ENCODE data around the gene OR5C1.
A peak's percentile ranks its signal among the peaks of the same experiment; 100 is the strongest.
"Not testable (repeated sequence)": the region's sequence is repeated elsewhere in the genome, so short reads cannot be mapped to it uniquely, and the experiment has no call there.

OR5C1 gene

DNA sequence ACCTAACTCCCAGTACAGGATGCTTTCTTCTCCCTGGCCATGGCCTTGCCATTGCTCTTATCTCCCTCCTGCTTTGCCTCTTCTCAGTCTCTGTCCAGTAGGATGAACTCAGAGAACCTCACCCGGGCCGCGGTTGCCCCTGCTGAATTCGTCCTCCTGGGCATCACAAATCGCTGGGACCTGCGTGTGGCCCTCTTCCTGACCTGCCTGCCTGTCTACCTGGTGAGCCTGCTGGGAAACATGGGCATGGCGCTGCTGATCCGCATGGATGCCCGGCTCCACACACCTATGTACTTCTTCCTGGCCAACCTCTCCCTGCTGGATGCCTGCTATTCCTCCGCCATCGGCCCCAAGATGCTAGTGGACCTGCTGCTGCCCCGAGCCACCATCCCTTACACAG is at the start of gene OR5C1:
Gene OR5C1, plus strand, starts transcription at position 103 of the 400 bp plus-strand sequence. Its CDS starts 0 bp downstream, at position 103.
- no peak for DNase-seq (ENCODE audit: low read depth)

DNA sequence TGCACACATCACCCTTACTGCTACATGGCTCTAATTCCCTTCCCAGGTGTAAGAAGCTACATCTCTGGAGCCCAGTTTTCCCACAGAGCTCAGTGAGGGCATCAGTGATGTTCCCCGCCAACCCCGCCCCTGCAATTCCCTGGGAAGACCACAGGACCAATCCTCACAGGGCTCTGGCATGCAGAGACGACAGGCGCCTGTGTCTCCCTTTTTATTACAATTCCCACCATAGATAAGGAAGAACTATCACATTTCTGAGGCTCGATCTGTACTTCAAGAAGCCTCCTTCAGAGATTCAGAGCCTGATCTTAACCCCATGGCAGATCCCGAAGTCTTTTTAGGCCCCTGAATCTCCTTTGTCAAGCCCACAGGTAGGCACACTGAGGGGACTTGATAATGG is 46.7 kb upstream of the OR5C1 start, which contains the start of gene OR1L6:
Gene OR1L6, plus strand, starts transcription at position 301 of the 400 bp plus-strand sequence. CDS start 7,545 bp downstream, outside the sequence.
- DNase-seq (ENCODE audit: low read depth): no peak

DNA sequence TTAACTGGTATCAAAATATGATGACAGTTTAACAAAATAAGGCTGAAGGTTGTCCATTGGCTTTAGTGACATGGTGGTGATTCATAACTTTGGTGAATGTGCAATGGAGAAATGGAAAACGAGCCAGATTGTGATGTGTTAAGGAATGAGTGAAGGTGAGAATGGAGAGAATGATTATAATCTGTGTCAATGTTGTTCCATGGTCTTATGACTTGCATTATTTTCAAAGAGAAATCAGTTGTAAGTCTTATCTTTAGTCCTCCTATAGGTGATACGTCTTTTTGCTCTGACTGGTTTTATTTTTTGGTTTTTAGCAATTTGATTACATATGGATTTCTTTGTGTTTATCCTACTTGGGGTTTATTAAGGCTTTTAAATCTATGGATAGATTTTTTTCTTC is 33.9 kb upstream of the OR5C1 start:
- DNase-seq (ENCODE audit: low read depth): no peak

DNA sequence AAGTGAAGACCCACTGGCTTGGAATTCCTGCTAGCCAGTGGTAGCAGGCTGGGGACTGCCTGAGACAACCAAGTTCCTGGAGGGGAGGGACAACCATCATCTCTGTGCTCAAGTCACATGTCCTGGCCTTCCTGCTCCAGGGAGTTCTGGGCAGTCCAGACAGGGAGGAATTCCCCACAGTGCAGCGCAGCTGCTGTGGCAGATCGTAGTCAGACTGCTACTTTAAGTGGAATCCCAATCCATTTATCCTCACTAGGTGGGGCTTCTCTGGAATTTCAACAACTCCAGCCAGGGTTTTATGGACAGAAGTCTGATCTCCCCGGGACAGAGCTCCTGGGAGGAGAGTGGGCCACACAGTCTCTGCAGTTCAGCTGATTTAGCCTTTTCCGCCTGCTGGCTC is 20.9 kb upstream of the OR5C1 start:
- no peak for DNase-seq (ENCODE audit: low read depth)

DNA sequence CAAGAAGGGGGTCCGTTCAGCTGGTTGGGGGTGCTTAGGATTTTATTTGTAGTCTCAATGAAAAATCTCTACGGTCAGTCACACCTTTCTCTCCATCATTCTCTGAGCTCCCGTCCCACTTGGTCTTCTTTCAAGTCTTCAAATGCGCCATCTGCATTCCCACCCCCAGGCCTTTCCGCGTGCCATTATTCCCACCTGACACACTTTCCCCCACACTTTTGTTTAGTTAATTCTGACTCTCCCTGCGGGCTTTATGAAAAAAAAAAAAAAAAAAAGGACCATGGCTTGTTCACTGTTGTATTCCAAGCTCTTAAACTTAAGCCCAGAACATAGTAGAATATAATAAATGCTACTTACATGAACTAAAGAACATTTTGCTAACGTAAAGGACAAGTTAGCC is 11.7 kb upstream of the OR5C1 start:
- no peak for DNase-seq (ENCODE audit: low read depth)

DNA sequence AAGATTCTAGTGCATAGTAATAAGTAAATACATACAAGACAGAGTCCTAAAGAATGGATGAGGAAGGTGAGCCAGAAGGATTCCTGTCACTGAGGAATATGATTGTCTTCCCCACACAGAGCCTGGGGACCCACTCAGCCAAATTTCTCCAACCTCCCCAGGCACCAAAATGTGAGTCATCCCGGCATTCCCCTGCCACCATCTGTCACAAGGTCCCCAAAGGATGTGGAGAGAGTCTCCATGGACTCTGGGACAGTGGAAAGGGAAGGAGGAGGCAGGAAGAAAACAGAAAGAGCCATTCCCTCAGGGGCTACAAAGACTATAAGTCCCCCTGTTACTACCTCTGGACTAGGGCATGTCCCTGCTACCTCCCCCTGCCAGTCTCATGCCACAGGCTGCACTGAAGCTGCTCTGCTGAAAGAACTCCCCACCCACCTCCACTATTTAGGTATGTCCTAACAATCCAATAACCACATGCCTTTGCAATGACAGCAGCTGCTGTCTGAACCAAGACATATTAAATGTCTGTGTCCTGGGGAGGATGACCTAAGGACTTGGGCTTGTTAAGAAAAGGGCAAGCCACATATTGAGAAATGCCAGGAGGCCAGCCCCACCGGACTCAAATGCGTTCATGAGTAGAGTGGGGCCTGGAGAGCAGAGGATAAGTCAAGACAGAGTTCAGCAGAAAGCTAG is 10.7 kb upstream of the OR5C1 start:
- no peak for DNase-seq (ENCODE audit: low read depth)

DNA sequence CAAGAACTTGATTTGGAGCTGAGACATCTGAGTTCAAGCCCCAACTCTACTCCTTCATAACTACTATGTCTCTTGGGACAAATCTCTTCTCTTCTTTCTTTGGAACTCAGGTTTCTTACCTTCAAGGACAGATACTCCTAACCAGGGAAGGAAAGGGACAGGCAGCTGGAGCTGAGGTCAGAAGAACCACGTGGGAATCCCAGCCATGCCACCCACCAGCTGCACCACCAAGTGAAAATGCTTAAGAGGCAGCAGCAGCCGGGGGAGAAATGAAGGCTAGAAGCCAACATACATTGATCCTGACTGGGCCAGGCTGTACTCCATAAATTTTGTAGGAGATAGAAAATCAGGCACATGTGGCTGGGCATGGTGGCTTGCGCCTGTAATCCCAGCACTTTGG is 9.6 kb upstream of the OR5C1 start:
- DNase-seq (ENCODE audit: low read depth): no peak

DNA sequence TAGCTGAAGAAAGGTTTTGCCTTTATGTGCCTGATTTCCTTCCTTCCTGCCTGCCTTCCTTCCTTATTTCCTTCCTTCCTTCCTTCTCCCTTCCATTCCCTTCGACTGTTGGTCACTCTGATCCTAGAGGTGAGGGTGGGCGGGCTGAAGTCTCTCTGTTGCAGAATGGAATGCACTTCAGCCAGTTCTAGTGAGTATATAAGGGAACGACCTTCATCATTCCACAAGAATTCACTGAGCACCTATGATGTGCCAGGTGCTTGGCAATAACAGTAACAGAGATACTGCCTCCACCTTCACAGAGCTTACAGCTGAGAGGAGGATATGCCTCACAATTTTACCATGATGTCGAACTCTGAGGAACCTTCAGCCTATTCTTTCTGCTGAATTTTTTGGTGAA is 8.7 kb upstream of the OR5C1 start:
- DNase-seq (ENCODE audit: low read depth): no peak

DNA sequence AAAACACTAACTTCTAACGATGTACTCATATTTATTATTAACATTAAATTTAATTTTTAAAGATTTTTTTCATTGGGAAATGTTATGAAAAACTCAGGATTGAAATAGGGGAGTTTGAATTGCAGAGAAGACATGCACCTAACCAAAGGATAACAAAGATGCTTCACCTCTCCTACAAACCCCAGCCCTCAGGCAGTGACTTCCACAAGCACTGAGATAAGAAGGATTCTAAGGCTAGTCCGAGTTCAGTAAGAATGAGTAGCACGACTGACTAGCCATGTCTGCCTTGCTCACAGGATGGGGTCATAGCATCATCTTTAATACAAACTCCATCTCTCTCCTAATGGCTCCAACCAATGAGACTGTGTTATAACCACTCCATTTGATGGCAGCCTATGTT is 7.1 kb upstream of the OR5C1 start:
- no peak for DNase-seq (ENCODE audit: low read depth)

DNA sequence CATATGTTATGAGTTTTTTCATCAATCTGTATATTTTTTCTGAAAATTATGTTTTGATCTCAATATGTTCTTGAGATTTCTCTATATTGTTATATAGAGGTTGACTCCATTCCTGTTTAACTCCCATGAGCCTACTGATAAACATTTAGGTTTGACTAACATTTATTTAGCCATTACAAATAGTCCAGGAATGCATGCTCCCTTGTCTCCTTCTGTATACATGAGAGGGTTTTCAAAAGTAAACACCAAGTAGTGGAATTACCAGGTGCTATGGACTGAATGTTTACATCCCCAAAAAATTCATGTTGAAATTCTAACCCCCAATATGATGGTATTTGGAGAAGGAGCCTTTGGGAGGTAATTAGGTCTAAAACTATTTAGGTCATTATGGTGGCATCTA is 3.5 kb upstream of the OR5C1 start:
- no peak for DNase-seq (ENCODE audit: low read depth)

DNA sequence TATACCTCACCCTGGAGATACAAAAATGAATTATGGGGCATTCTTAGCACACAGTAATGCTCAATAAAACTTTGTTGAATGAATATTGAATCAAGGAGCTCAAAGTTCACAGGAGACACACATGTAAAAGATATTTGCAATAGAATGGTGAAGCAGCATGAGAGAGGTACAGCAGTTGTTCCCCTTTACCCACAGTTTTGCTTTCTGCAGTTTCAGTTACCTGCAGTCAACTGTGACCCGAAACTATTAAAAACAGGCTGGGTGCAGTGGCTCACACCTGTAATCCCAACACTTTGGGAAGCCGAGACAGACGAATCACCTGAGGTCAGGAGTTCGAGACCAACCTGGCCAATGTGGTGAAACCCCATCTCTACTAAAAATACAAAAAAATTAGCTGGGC is 2.4 kb upstream of the OR5C1 start:
- no peak for DNase-seq (ENCODE audit: low read depth)

DNA sequence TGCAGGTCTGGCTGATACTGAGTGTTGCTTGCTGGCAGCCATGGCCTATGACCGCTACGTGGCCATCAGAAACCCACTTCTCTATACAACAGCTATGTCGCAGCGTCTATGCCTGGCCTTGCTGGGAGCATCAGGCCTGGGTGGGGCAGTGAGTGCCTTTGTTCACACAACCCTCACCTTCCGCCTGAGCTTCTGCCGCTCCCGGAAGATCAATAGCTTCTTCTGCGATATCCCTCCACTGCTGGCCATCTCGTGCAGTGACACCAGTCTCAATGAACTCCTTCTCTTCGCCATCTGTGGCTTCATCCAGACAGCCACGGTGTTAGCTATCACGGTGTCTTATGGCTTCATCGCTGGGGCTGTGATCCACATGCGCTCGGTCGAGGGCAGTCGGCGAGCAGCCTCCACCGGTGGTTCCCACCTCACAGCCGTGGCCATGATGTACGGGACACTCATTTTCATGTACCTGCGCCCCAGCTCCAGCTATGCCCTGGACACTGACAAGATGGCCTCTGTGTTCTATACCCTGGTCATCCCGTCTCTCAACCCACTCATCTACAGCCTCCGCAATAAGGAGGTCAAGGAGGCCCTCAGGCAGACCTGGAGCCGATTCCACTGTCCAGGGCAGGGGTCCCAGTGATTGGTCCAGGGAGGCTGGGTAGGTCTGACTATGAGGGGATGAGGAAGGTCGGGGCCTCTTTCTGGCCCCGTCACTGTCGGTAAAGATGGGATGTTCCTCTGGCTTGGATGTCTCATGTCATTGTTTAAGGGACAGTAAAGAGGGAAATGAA is 718 bp downstream of the OR5C1 start:
- no peak for DNase-seq (ENCODE audit: low read depth)

DNA sequence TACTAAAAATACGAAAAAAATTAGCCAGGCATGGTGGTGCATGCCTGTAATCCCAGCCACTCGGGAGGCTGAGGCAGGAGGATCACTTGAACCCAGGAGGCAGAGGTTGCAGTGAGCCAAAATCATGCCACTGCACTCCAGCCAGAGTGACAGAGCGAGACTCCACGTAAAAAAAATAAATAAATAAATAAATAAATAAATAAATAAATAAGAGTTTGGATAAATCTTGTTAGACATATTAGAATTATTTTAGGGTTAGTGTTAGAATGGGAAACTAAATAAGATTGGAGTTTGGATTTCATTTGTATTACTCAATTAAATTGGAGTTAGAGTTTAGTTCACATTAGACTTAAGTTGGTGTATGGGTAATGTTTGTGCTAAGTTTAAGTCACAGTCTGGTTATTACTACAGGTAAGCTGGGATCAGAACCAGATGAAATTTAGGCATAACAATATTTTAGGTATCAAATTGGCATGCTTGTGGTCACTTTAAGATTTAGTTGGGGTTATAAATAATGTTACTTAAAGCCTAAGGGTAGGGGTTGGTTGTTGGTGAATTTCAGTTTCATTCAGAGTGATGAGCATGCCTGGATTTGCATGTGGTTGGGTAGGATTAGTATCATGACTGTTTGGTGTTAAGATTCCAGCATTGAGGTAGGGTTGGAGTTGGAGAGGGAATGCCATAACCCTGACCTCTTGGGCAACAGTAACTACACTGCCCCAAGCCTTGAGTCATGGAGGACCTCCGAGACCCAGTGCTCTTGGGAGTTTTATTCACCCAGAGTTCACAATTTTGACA is 3.3 kb downstream of the OR5C1 start:
- no peak for DNase-seq (ENCODE audit: low read depth)

DNA sequence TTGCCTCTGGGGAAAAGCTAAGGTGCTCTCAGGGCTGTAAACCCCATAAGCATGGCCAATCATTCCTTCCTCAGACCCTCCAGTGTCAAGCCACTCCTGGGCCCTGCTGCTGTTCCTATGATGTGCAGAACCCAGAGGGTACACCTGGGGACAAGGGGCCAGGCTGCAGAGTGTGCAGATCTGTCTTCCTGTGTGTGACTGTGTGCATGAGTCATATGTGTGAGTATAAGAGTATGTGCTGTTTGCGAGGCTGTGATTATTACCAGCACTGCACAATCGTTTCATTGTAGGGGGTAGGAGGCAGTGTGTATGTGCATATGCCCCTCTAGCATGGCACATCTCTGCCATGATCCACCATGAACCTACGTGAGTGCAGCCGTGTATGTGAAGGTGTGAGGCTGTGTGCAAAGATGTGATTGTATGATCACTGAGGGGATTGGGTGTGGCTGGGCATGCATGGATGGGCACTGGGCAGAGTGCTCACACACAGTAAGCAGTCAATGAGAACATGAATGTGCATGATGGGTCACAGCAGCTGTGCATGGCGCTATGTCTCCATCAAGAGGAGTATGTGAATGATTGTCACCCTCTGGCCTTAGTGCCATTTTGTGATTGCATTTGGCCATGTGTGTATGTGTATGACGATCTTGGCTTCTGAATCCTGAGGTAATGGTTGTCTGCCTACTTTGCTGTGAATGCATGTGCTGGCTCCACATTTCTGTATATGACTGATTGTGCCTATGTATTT is 8.8 kb downstream of the OR5C1 start:
- DNase-seq (ENCODE audit: low read depth): no peak

DNA sequence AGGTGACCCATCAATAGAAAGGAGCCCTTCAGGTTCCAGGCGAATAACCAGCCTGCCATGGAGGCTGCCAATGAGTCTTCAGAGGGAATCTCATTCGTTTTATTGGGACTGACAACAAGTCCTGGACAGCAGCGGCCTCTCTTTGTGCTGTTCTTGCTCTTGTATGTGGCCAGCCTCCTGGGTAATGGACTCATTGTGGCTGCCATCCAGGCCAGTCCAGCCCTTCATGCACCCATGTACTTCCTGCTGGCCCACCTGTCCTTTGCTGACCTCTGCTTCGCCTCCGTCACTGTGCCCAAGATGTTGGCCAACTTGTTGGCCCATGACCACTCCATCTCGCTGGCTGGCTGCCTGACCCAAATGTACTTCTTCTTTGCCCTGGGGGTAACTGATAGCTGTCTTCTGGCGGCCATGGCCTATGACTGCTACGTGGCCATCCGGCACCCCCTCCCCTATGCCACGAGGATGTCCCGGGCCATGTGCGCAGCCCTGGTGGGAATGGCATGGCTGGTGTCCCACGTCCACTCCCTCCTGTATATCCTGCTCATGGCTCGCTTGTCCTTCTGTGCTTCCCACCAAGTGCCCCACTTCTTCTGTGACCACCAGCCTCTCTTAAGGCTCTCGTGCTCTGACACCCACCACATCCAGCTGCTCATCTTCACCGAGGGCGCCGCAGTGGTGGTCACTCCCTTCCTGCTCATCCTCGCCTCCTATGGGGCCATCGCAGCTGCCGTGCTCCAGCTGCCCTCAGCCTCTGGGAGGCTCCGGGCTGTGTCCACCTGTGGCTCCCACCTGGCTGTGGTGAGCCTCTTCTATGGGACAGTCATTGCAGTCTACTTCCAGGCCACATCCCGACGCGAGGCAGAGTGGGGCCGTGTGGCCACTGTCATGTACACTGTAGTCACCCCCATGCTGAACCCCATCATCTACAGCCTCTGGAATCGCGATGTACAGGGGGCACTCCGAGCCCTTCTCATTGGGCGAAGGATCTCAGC is 11.6 kb downstream of the OR5C1 start, which contains the start of gene OR1K1:
Gene OR1K1, plus strand, starts transcription at position 58 of the 995 bp plus-strand sequence. Its CDS starts 0 bp downstream, at position 58.
- DNase-seq (ENCODE audit: low read depth): no peak

DNA sequence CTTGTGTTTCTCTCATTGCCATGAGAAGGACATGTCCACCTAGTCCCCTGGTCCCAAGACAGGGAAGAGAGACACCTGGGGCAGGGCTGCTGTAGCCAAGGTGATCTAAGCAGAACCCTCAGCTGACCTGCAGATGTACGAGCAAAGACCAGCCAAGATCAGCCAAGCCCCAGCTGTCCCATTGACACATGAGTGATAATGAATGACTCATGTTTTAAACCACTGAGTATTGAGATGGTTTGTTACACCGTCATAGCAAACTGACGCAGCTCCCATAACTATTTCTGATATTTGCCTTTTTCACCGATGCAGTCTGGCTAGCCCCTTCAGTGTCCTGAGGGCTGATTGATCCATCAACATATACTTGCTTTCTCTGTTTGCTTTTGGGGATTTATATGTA is 17.9 kb downstream of the OR5C1 start:
- DNase-seq (ENCODE audit: low read depth): no peak

DNA sequence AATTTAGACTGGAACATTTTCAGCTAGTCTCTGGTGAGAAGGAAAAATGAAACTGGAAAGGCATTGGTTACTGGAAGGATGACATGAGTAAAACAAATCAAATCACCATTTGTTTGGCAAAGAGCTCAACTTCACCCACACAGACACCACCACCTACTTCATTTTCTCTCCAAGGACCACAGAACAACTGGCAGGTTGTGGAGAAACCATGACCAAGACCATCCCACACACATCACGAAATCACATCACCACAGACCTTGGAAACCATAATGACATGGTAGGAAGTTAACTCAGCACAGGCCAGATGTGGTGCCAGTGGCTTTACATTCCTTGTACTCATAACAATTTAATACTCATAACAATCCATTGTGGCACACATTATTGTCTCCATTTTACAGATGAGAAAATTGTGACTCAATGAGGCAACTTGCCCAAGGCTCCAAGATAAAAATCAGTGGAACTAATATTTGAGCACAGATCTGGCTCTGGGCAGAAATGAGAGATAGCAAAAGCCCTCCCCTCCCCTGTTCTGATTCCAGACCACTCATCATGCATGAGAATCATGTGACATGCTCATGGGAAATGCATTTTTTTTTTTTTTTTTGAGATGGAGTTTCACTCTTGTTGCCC is 18.7 kb downstream of the OR5C1 start:
- DNase-seq (ENCODE audit: low read depth): no peak

DNA sequence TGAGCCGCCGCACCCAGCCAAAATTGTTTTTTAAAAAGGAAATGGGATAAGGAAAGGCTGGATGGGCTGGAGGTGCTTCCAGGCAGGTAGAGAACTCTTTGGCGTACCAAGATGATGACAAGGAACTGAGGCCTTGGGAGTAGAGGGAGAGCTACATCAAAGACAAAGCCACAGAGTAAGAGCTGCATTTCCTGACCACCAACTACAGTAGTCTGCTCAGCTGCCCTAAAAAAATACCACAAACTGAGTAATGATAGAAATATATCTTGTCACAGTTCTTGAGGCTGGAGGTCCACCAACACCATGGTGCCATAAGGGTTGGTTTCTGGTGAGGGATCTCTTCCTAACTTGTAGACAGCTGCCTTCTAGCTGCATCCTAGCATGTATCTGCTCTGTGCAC is 19.4 kb downstream of the OR5C1 start:
- DNase-seq (ENCODE audit: low read depth): no peak

DNA sequence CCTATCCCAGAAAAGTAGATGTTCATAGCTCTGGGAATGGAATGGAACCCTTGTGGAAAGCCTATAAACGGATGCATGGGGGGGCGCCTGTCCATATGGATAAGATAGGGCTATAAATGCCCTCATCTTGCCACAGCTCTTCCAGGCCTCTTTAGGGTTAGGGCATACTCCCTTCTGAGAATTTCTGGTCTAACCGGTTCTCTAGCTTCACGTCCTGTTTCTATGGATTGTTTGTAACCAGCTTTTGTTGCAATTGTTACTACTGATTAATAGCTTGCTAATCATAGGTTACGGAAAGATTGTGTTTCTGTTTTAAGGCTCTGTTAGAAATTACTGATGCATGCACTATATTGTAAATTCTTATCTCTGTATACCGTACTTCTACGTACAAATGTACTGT is 20.5 kb downstream of the OR5C1 start:
- not testable (repeated sequence) for DNase-seq (ENCODE audit: low read depth)

DNA sequence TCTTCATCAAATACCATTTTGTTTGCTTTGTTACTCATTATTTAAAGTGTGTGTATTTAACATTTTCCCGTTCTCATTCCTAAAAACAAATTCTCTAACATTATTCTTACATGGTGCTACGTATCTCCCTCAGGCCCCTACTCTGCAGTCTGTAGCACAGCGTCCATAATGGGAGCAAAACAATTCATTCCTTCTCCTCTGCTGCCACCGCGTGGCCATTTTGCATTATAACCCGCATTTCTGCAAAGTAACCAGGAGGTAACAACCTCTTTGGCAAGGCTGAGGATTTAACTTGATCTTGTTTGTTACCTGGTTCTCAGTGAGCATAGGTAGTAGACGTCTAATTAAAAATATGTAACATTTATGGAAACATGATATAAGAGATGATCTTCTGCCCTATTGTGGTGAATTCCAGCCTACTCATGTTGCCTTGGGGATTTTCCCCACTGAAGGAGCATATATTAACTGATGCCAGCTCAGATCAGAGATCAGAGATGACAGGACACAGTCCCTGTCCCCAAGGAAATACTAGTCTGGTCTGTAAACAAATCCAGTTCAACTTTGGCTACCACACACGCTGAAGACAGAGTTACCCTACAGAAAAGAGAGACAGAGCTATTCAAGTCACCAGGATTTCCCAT is 21.7 kb downstream of the OR5C1 start:
- DNase-seq (ENCODE audit: low read depth): peak; percentile 56
